Activated CD8-positive, alpha-beta T cell treated with anti-CD3 and anti-CD28 coated beads for 36 hours (primary cell): ENCODE data around the gene LRRTM4. TPM values are rescaled to one million over a fixed set of nuclear protein-coding genes. Genes with fewer than 3 reads are reported as not detected.

Experiments
- ATAC-seq: fragments of 200-7000 bp; cut with Tn5 transposase; one replicate; pipeline ENCODE4 v1.10.0; 2021; ENCODE audit warnings: mild to moderate bottlenecking, moderate library complexity
- CTCF ChIA-PET: fragments of 350-600 bp; sonication (Branson Sonifier 250); formaldehyde crosslinking; loops from one replicate; lab custom pipeline; 2021; ENCODE audit warnings: antibody characterized with exemption; lab: Charles Lee
- POLR2A ChIA-PET: fragments of 350-600 bp; sonication (Branson Sonifier 250); formaldehyde crosslinking; loops from one replicate; lab custom pipeline; 2021; ENCODE audit warnings: antibody characterized with exemption; lab: Charles Lee
- DNase-seq: peaks from one replicate; pipeline ENCODE4 v3.0.0-alpha.2; 2020
- H3K27ac Mint-ChIP-seq: one replicate; pipeline ENCODE4 v1.8.0; 2021; ENCODE audit warnings: mild to moderate bottlenecking, mixed read lengths
- H3K27me3 Mint-ChIP-seq: one replicate; pipeline ENCODE4 v1.8.0; 2021; ENCODE audit warnings: mixed read lengths
- H3K36me3 Mint-ChIP-seq: one replicate; pipeline ENCODE4 v1.8.0; 2021; ENCODE audit warnings: low read depth, mixed read lengths
- H3K4me1 Mint-ChIP-seq: one replicate; pipeline ENCODE4 v1.8.0; 2021; ENCODE audit warnings: low read depth, mixed read lengths
- H3K4me3 Mint-ChIP-seq: one replicate; pipeline ENCODE4 v1.8.0; 2021; ENCODE audit warnings: mild to moderate bottlenecking, moderate library complexity, mixed read lengths
- H3K9me3 Mint-ChIP-seq: one replicate; pipeline ENCODE4 v1.8.0; 2021; ENCODE audit warnings: mixed read lengths
- CTCF ChIP-seq: fragments of 200-600 bp; IDR thresholded peaks from one replicate; pipeline ENCODE4 v1.8.0; 2022; ENCODE audit warnings: antibody characterized with exemption, mild to moderate bottlenecking
- intact Hi-C: fragments of 100-400 bp; cut with micrococcal nuclease; formaldehyde crosslinking; loops from one replicate; pipeline ENCODE4 v1.10.0; 2022
- total RNA-seq, 2 experiments: library from RNA; stranded (reverse); gene quantifications; one replicate each; pipeline ENCODE4 v1.2.3, GENCODE V29; 2021

The LRRTM4 gene
- total RNA-seq, 2 experiments from 2014 or later = not detected

GRCh38 chr2:77508511-77508910 lies 13.7 kb downstream of the LRRTM4 start:
- POLR2A ChIA-PET = interaction anchor here (0.6 kb wide), 1 partner anchor 154 kb away, joined by 3 read pairs; no protein-coding TSS in a partner anchor

GRCh38 chr2:77507657-77508056 lies 14.5 kb downstream of the LRRTM4 start:
- intact Hi-C loops = no loop called here
- Mint-ChIP-seq H3K9me3 (peaks cover 6% of the 10 kb centered on the region), H3K27me3 (no peaks in the 10 kb centered on the region)

More at GRCh38 chr2:77508511-77508910, 13.7 kb downstream of the LRRTM4 start:
- DNase-seq (no peak), ATAC-seq (no peak)
- intact Hi-C loops = no loop called here
- no peaks in the 10 kb centered on the region for H3K36me3 Mint-ChIP-seq
- CTCF ChIA-PET = no interaction called here
- no peak overlapping the region for H3K27ac Mint-ChIP-seq
- TF ChIP-seq CTCF = no peak
- no peak overlapping the region for H3K4me3 Mint-ChIP-seq
- H3K27me3 Mint-ChIP-seq = no peaks in the 10 kb centered on the region
- H3K4me1 Mint-ChIP-seq = no peaks in the 10 kb centered on the region
- H3K9me3 Mint-ChIP-seq = peaks cover 6% of the 10 kb centered on the region

GRCh38 chr2:77488141-77488540 lies 34.0 kb downstream of the LRRTM4 start:
- CTCF ChIA-PET = no interaction called here
- intact Hi-C loops = no loop called here

More at GRCh38 chr2:77507657-77508056, 14.5 kb downstream of the LRRTM4 start:
- ChIA-PET CTCF (no interaction called here), POLR2A (no interaction called here)
- ATAC-seq (no peak), DNase-seq (no peak)
- Mint-ChIP-seq H3K4me1 (no peaks in the 10 kb centered on the region), H3K27ac (no peak overlapping the region), H3K4me3 (no peak overlapping the region), H3K36me3 (no peaks in the 10 kb centered on the region)
- no peak for TF ChIP-seq CTCF

GRCh38 chr2:77487074-77487803 lies 34.9 kb downstream of the LRRTM4 start:
- H3K27ac Mint-ChIP-seq = no peak overlapping the region
- intact Hi-C loops = no loop called here

More at GRCh38 chr2:77488141-77488540, 34.0 kb downstream of the LRRTM4 start:
- DNase-seq (no peak), ATAC-seq (no peak)
- Mint-ChIP-seq H3K27ac (no peak overlapping the region), H3K9me3 (peaks cover 6% of the 10 kb centered on the region), H3K36me3 (no peaks in the 10 kb centered on the region), H3K27me3 (no peaks in the 10 kb centered on the region), H3K4me1 (no peaks in the 10 kb centered on the region), H3K4me3 (no peak overlapping the region)
- POLR2A ChIA-PET = no interaction called here
- TF ChIP-seq CTCF = no peak

More at GRCh38 chr2:77487074-77487803, 34.9 kb downstream of the LRRTM4 start:
- DNase-seq (no peak), ATAC-seq (no peak)
- POLR2A ChIA-PET = interaction anchor here (0.5 kb wide), 1 partner anchor 1356 kb away, joined by 3 read pairs; no protein-coding TSS in a partner anchor
- Mint-ChIP-seq H3K36me3 (no peaks in the 10 kb centered on the region), H3K4me1 (no peaks in the 10 kb centered on the region), H3K27me3 (no peaks in the 10 kb centered on the region), H3K9me3 (peaks cover 5% of the 10 kb centered on the region), H3K4me3 (no peak overlapping the region)
- CTCF ChIA-PET = no interaction called here
- TF ChIP-seq CTCF = no peak
